ENCODE data around the gene MGAT3. TPM values are rescaled to one million over a fixed set of nuclear protein-coding genes. Genes with fewer than 3 reads are reported as not detected.

Gene MGAT3
- total and polyA plus RNA-seq, 2 of the 13 experiments (the other 11 are each of a cell fraction or from before 2014, with no cell fraction given) = 0.11 to 0.15 TPM

DNA sequence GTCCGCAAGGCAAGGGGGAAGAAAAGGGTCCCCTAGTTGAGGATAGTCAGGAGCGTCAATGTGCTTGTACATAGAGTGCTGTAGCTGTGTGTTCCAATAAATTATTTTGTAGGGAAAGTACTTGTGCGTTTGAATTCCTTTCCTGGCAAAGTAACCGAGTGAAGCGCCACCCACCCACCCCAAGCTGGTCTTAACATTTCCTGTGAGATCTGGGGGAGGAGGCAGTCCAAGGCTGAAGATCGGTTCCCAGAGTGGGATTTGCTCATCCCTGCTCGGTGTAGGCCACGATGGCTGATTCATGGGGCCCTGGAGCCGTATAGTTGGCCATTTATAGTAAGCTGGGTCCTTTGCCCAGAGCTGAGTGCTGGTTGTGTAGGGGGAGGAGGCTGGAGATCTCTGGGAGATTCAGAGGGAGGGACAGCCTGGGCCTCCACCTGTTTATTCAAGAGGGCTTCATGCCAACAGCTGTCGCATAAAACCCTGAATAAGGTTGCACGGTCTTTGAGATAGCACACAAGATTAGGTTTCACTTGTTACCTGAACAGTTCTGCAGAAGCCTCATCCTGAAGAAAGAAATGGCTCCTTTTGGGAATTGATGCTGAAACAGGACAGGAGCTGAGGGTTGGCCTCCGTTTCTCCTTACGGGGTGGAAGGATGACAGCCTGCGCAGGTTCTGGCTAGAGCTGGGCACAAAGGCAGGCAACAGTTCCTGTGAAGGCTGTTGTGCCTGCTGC lies 65.9 kb downstream of the MGAT3 start (continued):
- TF ChIP-seq, protein P1, sequence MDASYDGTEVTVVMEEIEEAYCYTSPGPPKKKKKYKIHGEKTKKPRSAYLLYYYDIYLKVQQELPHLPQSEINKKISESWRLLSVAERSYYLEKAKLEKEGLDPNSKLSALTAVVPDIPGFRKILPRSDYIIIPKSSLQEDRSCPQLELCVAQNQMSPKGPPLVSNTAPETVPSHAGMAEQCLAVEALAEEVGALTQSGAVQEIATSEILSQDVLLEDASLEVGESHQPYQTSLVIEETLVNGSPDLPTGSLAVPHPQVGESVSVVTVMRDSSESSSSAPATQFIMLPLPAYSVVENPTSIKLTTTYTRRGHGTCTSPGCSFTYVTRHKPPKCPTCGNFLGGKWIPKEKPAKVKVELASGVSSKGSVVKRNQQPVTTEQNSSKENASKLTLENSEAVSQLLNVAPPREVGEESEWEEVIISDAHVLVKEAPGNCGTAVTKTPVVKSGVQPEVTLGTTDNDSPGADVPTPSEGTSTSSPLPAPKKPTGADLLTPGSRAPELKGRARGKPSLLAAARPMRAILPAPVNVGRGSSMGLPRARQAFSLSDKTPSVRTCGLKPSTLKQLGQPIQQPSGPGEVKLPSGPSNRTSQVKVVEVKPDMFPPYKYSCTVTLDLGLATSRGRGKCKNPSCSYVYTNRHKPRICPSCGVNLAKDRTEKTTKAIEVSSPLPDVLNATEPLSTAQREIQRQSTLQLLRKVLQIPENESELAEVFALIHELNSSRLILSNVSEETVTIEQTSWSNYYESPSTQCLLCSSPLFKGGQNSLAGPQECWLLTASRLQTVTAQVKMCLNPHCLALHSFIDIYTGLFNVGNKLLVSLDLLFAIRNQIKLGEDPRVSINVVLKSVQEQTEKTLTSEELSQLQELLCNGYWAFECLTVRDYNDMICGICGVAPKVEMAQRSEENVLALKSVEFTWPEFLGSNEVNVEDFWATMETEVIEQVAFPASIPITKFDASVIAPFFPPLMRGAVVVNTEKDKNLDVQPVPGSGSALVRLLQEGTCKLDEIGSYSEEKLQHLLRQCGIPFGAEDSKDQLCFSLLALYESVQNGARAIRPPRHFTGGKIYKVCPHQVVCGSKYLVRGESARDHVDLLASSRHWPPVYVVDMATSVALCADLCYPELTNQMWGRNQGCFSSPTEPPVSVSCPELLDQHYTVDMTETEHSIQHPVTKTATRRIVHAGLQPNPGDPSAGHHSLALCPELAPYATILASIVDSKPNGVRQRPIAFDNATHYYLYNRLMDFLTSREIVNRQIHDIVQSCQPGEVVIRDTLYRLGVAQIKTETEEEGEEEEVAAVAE (CRISPR knock-in tag; IDR thresholded peaks at IDR 0.05; ENCODE audit: borderline replicate concordance) = no peak; the same call in 1 of the 2 replicates
- TF ChIP-seq PPARG (CRISPR knock-in tag; conservative IDR thresholded peaks at IDR 0.05) (no peak), SAFB2 (CRISPR knock-in tag; IDR thresholded peaks at IDR 0.05; ENCODE audit: borderline replicate concordance, low read depth) (no peak), ZNF326 (CRISPR knock-in tag; IDR thresholded peaks at IDR 0.05; ENCODE audit: borderline replicate concordance) (no peak), YEATS4 (CRISPR knock-in tag; IDR thresholded peaks at IDR 0.05; ENCODE audit: borderline replicate concordance) (no peak), TBX2 (CRISPR knock-in tag; IDR thresholded peaks at IDR 0.05; ENCODE audit: borderline replicate concordance) (no peak), ZC3H13 (CRISPR knock-in tag; IDR thresholded peaks at IDR 0.05) (0 out of 2 replicates have a peak, but pooled peaks have one; percentile 94), ZSCAN12 (CRISPR knock-in tag; IDR thresholded peaks at IDR 0.05) (no peak), ZNF589 (CRISPR knock-in tag; conservative IDR thresholded peaks at IDR 0.05) (no peak), SMARCE1 (IDR thresholded peaks at IDR 0.05; ENCODE audit: borderline replicate concordance) (no peak), DPF2 (CRISPR knock-in tag; IDR thresholded peaks at IDR 0.05; ENCODE audit: borderline replicate concordance, low read depth) (no peak), MTF1 (CRISPR knock-in tag; IDR thresholded peaks at IDR 0.05) (no peak), ZNF83 (CRISPR knock-in tag; IDR thresholded peaks at IDR 0.05; ENCODE audit: borderline replicate concordance) (no peak)
- TF ChIP-seq, protein P2, sequence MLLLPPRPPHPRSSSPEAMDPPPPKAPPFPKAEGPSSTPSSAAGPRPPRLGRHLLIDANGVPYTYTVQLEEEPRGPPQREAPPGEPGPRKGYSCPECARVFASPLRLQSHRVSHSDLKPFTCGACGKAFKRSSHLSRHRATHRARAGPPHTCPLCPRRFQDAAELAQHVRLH (CRISPR knock-in tag; IDR thresholded peaks at IDR 0.05; ENCODE audit: borderline replicate concordance, low read depth) = no peak
- TF ChIP-seq, protein P3, sequence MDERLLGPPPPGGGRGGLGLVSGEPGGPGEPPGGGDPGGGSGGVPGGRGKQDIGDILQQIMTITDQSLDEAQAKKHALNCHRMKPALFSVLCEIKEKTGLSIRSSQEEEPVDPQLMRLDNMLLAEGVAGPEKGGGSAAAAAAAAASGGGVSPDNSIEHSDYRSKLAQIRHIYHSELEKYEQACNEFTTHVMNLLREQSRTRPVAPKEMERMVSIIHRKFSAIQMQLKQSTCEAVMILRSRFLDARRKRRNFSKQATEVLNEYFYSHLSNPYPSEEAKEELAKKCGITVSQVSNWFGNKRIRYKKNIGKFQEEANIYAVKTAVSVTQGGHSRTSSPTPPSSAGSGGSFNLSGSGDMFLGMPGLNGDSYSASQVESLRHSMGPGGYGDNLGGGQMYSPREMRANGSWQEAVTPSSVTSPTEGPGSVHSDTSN (CRISPR knock-in tag; IDR thresholded peaks at IDR 0.05) = no peak
- TF ChIP-seq, protein P4, sequence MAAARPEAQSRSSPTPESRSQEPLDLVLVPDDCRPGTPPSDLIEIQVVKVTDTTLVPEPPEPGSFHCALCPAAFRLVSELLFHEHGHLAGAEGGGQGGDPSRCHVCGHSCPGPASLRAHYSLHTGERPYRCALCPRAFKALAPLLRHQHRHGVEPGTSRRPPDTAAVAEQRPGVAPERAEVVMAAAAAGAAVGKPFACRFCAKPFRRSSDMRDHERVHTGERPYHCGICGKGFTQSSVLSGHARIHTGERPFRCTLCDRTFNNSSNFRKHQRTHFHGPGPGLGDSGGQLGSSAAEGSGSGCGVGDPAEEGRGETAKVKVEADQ (CRISPR knock-in tag; IDR thresholded peaks at IDR 0.05; ENCODE audit: borderline replicate concordance) = no peak
- TF ChIP-seq, protein P5, sequence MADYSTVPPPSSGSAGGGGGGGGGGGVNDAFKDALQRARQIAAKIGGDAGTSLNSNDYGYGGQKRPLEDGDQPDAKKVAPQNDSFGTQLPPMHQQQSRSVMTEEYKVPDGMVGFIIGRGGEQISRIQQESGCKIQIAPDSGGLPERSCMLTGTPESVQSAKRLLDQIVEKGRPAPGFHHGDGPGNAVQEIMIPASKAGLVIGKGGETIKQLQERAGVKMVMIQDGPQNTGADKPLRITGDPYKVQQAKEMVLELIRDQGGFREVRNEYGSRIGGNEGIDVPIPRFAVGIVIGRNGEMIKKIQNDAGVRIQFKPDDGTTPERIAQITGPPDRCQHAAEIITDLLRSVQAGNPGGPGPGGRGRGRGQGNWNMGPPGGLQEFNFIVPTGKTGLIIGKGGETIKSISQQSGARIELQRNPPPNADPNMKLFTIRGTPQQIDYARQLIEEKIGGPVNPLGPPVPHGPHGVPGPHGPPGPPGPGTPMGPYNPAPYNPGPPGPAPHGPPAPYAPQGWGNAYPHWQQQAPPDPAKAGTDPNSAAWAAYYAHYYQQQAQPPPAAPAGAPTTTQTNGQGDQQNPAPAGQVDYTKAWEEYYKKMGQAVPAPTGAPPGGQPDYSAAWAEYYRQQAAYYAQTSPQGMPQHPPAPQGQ (CRISPR knock-in tag; IDR thresholded peaks at IDR 0.05; ENCODE audit: borderline replicate concordance) = no peak
